ENCODE results near the gene NELFCD. TPM values are rescaled to one million over a fixed set of nuclear protein-coding genes. Genes with fewer than 3 reads are reported as not detected.

NELFCD gene
- total RNA-seq, 3 donors from 2014 or later = 50.1 to 78.7 (median 77.7) TPM

DNA sequence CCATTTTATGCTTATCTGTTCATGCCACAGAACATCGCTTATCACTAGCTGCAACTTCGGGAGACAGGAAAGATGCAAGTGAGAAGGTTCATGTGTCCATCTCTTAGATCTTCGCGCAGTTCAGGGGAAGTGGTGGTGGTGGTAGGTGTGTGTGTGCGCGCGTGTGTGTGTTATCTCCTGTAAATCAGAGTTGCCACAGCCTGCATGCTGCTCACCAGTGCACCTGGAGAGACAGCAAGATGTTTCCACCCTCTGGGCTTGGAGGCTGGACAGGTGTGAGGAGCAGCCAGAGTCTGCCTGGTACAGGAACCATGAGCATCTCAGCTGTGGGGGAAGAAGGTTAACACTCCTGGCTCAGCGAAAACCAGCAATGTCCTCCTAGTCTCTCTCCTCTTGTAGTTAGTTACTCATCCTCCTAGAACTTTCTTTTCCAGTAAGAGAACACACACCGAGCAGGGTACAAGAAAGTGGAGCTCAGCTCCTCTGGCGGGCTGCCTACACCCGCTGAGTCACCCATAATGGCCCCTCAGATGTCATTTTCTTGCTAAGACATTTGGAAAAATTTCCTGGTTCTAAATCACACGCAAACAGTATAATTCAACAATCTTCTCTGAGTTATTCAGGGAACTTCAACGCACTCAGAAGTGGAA lies 33.0 kb downstream of the NELFCD start:
- intact Hi-C loops (cut with DNase I; ENCODE audit: low total_unique reads) = no loop called here
- no peaks in the 10 kb centered on the region for H3K9me3 ChIP-seq
- no peak for DNase-seq (ENCODE audit: low spot score in 2 of 2)
- TF ChIP-seq, protein P1, sequence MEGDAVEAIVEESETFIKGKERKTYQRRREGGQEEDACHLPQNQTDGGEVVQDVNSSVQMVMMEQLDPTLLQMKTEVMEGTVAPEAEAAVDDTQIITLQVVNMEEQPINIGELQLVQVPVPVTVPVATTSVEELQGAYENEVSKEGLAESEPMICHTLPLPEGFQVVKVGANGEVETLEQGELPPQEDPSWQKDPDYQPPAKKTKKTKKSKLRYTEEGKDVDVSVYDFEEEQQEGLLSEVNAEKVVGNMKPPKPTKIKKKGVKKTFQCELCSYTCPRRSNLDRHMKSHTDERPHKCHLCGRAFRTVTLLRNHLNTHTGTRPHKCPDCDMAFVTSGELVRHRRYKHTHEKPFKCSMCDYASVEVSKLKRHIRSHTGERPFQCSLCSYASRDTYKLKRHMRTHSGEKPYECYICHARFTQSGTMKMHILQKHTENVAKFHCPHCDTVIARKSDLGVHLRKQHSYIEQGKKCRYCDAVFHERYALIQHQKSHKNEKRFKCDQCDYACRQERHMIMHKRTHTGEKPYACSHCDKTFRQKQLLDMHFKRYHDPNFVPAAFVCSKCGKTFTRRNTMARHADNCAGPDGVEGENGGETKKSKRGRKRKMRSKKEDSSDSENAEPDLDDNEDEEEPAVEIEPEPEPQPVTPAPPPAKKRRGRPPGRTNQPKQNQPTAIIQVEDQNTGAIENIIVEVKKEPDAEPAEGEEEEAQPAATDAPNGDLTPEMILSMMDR (IDR thresholded peaks at IDR 0.05) = no peak
- no peak for TF ChIP-seq POLR2A (IDR thresholded peaks at IDR 0.05)
- H3K27ac ChIP-seq = no peak overlapping the region
- no peak overlapping the region for H3K4me3 ChIP-seq
- no peaks in the 10 kb centered on the region for H3K36me3 ChIP-seq
- peaks cover 5 to 8% of the 10 kb centered on the region in 2 donors for H3K4me1 ChIP-seq
- no peaks in the 10 kb centered on the region for H3K27me3 ChIP-seq

DNA sequence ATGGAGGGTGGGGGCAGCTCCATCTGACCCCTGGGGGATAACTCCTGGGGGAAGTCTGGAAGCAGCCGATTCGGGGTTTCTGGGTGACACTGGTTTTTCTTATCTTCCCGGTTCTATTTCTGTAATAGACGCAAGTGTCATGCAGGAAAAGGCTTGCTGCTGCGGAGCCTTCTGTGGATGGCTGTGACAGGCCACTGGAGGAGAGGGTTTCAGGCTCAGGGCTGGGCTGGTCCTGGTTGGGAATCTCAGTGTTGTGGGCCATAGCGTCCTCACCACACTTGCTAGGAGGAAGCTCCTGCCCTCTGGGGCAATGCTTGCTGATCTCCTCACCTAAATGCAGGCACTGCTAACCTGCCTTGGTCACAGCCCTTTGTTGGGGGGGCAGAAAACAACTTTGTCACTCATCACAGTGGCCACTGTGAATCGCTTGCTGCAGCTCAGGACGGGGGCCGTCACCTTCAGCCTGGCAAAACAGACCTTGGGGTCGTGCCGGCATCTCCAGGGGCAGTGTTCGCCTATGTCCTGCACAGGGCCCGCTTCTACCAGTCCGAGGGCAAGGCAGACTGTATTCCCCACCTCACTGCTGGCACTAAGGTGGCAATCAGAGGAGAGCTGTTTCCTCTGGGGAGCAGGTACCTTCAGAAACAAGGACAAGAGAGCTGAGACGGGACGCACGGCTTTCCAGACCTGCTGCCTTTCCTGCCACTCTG lies 33.8 kb downstream of the NELFCD start:
- peaks cover 5 to 8% of the 10 kb centered on the region in 2 donors for H3K4me1 ChIP-seq
- DNase-seq (ENCODE audit: low spot score in 2 of 2) = no peak
- H3K27me3 ChIP-seq = no peaks in the 10 kb centered on the region
- no peak overlapping the region for H3K27ac ChIP-seq
- no peaks in the 10 kb centered on the region for H3K36me3 ChIP-seq
- TF ChIP-seq, protein P1 (IDR thresholded peaks at IDR 0.05) = no peak
- no peak for TF ChIP-seq POLR2AphosphoS5 (IDR thresholded peaks at IDR 0.05)
- TF ChIP-seq POLR2A (IDR thresholded peaks at IDR 0.05) = no peak
- H3K9me3 ChIP-seq = no peaks in the 10 kb centered on the region
- intact Hi-C loops (cut with DNase I; ENCODE audit: low total_unique reads) = no loop called here
- H3K4me3 ChIP-seq = no peak overlapping the region

DNA sequence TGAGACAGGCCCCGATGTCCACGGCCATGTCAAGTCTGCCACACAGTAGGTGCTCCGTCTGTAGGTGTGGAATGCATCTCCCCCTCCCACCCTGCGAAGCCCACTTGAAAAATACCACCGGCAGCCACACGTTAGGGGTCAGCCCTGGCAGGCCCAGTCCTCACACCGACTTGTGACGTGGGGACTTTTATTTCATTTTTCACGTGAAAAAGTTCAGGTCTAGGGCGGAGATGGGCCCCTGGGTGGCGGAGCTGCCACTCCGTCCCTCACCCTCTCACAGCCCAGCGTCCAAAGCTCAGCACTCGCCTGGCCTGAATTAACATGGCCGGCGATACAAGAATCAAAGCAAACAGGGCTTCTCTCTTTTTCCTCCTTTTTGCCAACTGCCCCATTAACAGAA lies 34.4 kb downstream of the NELFCD start:
- no peaks in the 10 kb centered on the region for H3K36me3 ChIP-seq
- peaks cover under 1 to 3% of the 10 kb centered on the region in 2 donors for H3K4me1 ChIP-seq
- no peaks in the 10 kb centered on the region for H3K9me3 ChIP-seq
- no peak for DNase-seq (ENCODE audit: low spot score in 2 of 2)
- no peak overlapping the region for H3K4me3 ChIP-seq
- H3K27ac ChIP-seq = no peak overlapping the region
- intact Hi-C loops (cut with DNase I; ENCODE audit: low total_unique reads) = no loop called here
- no peaks in the 10 kb centered on the region for H3K27me3 ChIP-seq
- TF ChIP-seq POLR2A (IDR thresholded peaks at IDR 0.05) (no peak), POLR2AphosphoS5 (IDR thresholded peaks at IDR 0.05) (no peak)
- TF ChIP-seq, protein P1 (IDR thresholded peaks at IDR 0.05) = no peak

DNA sequence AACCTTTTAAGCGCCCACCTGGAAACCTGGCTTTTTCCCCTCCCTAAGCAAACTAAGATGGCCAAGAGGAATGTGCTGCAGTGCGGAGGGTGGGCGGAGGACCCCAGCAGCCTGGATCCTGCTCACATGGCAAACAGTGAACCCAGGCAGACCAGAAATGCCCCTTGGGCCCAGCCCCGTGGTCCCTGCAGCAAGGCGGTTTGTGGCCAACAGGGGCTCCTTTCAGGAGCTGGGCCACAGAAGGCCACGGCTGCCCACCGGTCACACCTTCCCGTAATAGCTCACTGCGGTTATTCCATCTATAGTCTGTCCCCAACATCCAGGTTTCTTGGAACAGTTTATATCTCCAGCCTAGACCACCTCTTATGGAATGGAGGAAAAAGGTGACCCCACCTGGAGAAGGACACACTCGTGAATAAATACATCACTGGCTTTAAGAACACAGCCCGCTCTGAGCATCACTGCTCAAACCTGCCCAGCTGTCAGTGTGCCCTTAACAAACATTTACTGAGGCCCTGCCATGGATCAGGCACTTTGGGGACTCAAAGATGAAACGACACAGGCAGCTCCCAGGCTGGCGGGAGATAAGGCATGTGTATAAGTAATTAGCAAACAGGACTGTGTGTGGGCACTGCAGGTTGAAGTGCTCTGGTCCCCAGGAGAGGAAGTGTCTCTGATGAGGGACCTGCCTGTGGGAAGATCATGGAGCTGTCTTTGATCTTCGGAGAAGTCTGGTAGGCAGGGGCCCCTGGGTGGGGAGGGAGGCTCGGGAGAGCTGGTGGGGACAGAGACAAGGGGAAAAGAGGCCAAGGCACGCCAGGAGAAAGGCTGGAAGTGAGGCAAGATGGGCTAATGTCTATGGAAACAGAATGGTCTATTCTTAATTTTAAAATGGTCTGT lies 35.0 kb downstream of the NELFCD start:
- TF ChIP-seq, protein P1 (IDR thresholded peaks at IDR 0.05) = no peak
- TF ChIP-seq POLR2AphosphoS5 (IDR thresholded peaks at IDR 0.05) (no peak), POLR2A (IDR thresholded peaks at IDR 0.05) (no peak)
- no peak for DNase-seq (ENCODE audit: low spot score in 2 of 2)
- Histone ChIP-seq H3K27me3 (no peaks in the 10 kb centered on the region), H3K4me3 (no peak overlapping the region), H3K4me1 (no peaks in the 10 kb centered on the region), H3K36me3 (no peaks in the 10 kb centered on the region), H3K9me3 (no peaks in the 10 kb centered on the region), H3K27ac (no peak overlapping the region)
- intact Hi-C loops (cut with DNase I; ENCODE audit: low total_unique reads) = no loop called here
